HG03060 (cell line): ENCODE results near the gene KCTD3.
A peak's percentile ranks its signal among the peaks of the same experiment; 100 is the strongest.

Experiments
- ATAC-seq: cut with Tn5 transposase; IDR thresholded peaks from one replicate; pipeline ENCODE4 v1.9.1; 2021; ENCODE audit warnings: low read depth, moderate number of reproducible peaks; ENCODE audit not compliant: unreplicated experiment

Gene KCTD3

DNA sequence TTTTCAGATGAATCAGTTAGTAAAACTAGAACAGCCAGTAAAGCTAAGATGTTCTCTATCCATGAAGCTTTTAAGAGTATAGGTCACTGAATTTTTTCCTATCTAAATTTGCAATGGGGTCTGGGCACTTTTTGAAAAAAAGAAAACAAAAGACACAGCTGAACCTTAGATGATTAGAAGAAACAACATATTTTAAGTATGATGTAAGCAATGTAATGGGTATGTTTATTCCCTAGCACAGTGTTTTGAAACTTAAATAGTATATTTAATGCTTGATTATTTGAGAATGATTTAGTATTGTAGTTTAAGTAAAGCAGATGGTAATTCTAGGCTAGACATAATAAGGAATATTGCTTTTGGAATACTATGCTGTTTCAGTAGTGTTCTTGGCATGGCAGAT is 36.2 kb downstream of the KCTD3 start:
- ATAC-seq: no peak

DNA sequence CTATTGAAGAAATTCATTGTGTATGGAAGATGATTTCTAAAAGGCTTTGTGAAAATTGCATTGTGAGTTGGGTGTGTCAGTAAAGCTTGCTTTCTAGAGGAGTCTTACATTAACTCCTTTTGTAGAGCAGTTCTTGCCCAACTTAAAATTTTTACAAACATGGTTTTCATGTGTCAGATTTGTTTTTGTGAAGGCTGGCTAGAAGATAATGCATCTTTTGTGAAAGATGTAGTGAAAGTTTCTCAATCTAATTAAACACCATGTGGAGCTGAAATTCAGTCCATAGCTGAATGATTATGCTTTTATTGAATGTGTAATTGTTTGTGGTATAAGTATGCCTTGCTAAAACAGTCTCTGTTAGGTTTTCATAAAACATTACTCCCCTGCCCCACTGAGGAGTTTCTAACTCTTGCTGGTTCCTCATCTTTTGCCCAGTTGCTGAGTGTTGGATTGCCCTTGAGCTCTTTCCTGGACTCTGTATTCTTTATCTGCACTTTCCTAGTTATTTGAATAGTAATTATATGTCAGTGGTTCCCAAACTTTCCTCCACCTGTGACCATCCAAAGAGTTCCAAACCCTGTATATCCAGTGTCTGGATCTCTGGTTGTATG is 38.0 kb downstream of the KCTD3 start:
- ATAC-seq: no peak

DNA sequence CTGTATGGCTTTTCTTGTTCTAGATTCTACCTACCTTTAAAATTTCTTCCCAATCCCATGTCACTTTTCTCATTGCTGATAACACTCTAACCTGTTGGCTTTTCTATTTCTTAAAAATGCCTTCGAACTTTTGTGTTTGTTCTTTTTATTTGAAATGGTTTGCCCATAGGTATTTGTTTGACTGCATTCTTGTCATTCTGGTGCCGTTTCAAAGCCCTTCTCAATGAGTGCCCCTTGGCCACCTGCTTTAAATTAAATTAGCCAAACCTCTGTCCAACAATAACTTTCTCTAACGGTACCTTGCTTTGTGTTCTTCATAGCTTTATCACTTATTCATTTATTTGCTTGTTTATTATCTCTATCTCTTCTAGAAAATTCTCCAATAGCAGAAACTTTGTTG is 38.9 kb downstream of the KCTD3 start:
- ATAC-seq: no peak

DNA sequence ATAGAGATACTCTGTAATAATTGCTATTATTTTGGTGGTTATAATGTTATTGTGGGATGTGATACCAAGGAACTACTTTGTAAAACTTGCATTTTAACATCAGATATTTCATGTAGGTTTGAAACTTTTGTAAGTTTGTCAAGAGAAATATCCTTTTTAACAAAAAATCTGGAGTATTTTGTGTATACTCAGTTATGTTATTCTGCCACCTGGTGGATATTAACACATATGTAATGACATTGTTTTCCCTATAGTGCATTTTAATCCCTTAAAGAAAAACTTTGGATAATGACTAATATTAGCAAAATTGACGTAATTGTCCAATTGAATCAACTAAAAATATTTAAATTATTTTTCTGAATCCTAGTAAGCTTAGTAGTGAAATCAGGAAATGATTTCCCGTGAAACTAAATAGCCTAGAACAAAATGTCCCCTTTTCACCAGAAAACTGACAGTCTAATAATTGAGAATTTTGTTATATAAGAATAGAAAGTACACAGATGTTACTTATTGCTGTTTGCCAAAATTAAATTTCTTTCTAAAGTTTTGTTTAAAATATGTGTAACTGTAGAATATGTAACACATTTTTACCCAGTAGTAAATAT is 39.6 kb downstream of the KCTD3 start:
- ATAC-seq: no peak

DNA sequence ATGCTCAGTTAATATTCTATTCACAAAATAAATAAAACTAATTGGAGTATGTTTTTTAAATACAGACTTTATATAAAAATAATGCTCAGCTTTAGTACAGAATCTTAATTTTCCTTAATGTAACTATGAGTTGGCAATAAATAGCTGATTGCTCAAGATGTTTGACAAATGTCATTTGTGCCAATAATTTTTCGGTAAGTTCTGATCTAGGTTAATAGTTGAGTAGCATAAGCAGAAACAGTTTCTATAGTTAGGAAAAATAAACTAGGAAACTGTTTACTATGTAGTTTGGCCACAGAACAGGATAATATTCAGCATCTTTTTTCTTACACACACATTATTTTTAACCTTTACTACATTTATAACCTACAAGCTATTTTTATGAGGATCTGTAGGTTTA is 40.3 kb downstream of the KCTD3 start:
- no peak for ATAC-seq

DNA sequence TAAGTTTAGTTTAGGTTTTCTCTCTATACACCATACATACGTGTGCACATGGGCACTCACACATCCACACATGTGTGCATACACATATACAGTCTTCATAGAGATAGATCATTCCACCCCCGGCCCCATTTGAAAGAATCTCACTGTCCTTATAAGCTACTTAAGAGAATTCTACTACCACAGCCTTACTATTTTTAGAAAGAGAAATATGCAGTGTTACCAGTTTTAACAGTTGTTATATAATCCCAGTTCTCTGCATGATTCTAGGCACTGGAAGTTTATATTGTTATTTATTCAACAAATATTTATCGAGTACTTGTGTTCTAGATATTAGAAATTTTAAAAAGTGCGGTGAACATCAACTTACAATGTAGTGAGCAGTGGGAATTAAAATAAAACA is 41.5 kb downstream of the KCTD3 start:
- no peak for ATAC-seq

DNA sequence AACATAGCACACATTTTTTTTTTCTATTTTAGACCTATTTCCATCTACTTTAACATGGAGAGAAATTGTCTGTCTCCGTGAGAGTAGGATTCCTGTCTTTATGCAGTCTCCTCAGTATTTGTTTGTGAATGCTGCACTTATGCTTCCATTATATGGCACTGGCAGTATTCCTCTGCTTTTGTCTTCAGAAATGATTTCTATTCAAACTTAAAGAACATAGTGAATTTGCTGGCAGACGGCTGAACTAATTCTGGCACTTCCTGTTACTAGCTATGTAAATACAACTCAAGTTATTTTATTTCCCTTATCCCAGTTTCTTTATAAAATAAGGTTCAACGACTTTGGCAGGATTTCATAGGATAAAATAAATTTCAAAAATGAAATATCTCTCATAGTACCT is 45.3 kb downstream of the KCTD3 start:
- ATAC-seq: no peak

DNA sequence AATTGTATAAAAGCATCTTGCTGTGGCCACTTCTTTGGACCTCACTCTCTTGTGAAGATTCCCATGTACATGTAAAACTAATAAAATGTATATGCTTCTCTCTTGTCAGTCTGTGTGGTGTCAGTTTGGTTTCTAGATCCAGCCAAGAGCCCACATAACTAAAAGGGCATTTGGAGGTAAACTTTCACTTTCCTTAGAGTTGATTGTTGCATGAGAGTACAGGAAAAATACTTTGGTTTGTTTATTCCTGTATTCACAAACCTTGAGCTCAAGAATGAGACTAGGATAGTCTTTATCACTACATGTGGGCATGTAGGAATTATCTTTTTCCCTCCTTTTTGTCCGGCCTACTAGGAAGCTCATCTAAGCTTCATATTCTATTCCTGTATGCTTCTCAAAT is 50.9 kb downstream of the KCTD3 start:
- peak; percentile 58 for ATAC-seq

DNA sequence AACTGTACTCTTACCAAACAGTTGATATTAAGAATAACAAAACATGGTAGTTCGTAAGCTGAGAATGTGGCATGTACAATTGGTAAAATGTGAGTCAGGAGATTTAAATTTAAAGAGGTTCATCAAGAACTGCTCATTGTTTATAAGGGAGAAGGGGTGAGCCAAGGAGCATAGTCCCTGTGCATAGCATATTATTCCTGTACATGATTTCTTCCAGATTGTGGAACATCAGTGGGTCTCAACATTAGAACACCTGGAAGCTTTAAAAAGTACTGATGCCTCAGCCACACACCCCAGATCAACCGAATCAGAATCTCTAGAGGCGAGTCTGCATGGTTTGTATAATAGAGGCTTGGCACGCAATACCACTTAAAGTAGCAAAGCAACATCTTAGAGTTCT is 56.1 kb downstream of the KCTD3 start:
- ATAC-seq: no peak

DNA sequence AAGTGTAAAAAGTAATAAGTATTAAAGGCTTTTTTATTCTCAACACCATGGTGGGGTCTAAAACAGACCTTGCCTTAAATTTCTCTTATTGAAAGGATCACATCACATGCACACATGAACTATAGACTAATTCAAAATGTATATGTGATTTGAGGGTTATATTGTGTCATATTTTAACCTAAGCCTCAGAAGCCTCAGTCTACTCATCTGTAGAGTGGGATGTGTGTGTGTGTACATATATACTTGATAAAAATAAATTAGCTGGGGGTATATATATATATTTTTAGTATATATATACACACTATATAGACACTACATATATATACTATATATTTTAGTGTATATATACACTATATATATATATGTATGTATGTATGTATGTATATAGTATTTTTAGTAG is 58.8 kb downstream of the KCTD3 start:
- ATAC-seq: no peak

DNA sequence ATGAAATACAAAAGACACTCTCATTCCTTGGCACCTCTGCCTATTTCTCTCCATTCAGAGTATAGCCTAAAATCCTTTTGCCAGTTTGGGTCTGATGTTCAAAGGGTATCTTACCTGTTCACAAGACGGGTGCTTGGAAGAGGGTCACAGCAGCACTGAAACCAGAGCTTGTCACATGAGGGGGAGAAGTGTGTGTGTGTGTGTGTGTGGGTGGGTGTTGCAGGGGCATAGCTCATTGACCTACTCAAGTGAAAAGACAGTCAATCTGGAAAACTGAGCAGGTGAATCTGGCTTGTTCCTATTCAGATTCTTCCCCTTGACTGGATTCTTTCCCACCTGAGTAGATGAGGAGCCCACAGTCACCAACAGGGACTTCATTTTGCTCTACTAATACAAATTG is 63.9 kb downstream of the KCTD3 start:
- no peak for ATAC-seq

DNA sequence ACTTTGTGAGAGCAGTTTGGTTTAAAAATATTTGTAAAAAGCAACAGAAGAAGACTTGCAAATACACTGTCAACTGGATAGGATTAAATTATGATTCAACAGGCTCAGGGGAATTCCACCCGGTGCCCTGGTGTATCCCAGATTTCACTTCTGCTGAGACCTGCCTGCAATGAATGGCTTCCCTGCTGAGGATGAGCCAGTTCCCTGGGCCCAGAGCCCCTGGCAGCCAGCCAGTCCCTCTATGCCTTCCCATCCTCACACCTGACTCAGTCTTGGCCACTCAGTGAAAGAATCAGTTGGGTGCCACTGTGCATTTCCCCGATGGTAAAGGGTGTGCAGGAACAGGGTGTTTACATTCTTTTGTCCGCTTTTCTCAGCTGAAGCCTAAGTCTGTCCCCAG is 64.4 kb downstream of the KCTD3 start:
- no peak for ATAC-seq

DNA sequence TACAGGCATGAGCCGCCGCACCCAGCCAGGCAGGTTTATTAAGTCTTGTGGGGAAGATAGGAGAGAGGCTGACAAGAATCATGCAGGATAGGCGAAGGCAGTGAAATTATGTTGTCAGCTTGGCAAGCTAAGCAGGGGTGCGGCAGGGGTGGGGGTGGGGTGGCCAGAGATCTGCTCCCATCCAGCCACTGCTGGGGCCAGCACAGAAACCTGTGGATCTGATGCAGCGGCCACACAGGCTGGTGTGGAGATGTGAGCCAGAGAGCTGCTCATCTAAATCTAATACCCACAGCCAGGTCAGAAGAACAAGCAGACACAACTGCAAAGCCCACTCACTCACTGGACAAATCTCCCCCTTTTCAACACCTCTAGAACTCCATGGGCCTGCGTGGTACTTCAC is 68.7 kb downstream of the KCTD3 start:
- ATAC-seq: no peak

DNA sequence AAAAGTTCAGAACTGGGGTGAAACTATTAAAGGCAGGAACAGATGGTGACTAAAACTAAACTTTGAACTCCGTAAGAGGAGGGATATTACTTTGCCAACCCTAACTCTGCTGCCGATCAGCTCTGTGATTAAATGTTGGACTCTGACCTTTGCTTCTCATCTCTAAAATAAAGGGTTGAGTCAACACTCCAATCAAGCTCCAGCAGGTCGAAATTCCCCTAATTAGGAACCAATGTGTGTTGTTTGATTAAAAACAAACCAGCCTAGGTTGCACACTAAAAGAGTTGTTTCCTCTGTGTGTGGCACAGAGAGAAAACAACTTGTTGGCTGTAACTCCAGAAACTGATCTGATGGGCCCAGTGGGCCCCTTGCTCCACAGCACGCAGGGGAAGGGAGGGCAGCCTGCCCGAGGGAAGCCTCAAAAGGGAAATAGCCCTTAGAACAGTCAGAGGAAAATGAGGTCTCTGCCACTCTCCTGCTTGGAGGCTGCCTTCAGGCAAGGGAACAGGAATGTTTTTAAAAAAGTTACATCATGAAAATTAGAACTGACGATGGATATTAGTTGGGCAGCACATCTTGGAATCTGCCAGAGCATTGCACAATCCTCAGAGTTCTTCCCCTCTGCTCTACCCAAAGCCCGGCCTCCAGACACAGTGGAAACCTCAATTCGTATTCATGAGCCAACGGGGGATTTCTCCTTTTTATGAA is 69.3 kb downstream of the KCTD3 start:
- ATAC-seq: no peak

DNA sequence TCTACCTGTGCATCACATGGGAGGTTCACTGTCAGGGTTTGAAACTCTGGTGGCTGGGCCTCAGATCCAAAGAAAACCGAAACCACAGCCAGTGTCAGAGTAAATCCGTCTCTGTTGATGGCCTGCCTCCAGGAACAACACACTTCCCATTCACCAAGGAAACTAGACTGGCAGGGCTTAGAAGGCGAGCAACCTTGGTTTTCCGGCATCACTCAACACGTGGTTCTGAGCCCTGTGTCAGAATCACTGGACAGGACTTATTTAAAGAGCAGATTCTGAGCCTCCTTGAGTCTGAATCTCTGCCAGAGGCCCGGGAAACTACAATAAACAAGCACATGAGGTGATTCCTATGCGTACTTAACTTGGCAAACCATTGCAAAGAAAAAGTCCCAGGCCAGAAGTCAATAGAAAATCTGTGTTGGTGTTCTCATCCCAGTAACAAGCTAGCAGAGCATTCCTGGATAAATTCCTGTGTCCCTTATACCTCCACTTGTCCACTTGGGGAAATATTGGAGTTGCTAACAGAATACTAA is 70.0 kb downstream of the KCTD3 start:
- ATAC-seq: no peak

DNA sequence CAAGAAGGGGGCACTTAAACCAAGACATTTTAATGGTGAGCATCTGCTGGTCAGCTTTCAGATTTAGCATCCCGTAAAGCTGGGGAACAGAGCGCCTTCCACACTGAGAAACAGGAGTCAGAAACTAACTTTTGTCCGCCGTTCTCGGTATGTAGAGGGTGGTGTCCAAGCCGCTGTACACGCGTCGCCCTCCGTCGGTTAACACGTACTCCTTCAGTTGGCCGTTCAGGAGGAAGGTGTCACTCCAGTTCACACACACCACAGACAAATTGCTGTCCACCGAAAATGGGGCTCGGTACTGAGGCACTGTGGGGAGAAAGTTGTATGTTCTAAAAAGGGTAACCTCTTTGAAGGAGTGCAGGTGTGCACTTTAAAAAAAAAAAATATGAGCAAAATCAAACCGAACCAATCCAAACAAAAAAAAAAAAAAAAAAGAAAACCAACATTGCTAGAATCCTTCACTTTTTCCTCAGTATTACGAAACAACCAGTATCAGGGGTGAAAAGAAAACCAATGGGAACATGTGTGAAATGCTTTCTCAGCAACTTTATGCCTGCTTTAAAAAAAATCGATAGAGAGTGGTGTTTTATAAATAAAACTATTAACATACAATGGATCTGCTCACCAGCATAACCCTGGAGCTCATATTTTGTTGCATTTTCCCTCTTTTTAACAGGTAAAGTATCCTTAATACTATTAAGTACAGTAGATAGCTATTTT is 73.5 kb downstream of the KCTD3 start:
- ATAC-seq: no peak

DNA sequence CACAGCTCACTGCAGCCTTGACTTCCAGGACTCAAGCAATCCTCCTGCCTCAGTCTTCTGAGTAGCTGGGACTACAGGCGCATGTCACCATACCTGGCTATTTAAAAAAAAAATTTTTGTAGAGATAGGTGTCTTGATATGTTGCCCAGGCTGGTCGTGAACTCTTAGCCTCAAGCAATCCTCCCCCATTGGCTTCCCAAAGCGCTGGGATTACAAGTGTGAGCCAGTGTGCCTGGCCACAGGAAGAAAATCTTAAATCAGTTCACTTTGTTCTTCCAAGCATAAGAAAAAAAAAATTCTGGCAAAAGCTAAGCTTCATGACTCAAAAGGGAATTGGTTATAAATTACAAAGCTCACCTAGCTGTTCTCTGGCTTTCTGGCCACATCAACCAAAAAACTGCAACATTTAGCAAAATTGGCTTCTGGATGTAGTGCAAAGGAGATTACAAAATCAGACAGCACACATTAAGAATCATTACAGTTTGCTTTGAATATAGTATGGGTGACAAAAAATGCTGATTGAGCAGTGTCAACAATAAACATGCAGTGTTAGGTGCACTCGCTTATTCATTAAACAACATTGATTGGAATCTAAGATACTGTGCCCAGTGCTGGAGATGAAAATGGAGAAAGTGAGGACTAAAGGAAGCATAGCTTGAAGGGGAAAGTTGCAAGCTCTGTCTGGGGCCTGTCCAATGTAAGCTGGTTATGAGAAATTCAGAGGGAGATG is 76.7 kb downstream of the KCTD3 start:
- ATAC-seq: no peak

DNA sequence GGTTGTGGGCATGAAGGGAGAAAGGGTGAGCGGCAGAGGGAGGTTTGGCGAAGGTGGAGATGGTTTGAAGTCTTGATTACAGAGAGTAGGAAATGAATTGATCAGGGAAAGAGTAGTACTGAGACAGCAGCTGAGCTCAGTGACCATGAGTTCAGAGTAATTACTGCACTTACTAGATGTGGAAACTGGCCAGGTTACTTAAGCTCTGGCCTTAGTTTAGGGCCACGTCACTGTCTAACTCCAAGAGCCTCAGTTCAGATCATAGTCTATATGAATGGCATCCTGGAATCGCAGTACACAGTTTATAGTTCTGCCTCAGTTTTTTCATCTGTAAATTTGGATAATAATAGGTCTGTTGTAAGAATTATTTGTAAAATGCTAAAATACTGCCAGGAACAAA is 78.1 kb downstream of the KCTD3 start:
- no peak for ATAC-seq

DNA sequence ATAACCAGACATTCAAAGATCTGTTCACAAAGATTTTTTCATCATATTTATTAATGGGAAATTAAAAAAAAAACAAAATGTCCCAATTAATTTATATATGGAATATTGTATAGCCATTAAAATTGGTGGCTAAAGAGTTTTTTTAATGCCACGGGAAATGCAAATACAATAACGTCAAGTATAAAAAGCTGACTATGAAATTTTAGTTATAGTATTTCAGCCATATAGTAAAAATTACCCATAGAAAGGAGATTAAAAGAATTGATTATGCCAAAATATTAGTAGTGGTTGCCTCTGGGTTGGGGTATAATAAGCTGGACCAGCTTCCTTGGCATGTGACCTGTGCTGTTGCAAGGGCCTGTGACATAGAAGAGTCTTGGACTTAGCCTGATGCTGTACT is 78.8 kb downstream of the KCTD3 start:
- ATAC-seq: no peak

DNA sequence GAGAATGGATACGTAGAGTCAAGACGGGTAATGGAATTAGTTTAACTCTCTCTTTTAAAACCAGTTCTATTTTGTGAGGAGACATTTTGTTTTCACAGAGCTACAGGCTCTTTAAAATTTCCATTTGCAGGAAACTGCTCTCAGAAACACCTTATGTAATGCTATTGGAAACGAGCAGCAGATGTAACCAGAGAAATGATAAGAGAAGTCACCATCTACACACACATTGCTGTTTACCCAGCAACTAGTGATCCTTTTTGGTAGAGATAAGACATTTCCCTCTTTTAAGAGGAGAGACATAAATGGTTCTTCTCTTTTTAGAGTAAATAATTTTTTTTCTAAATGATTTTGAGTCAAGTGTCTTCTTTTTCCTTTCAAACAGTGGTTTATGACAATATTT is 80.6 kb downstream of the KCTD3 start:
- ATAC-seq: no peak

DNA sequence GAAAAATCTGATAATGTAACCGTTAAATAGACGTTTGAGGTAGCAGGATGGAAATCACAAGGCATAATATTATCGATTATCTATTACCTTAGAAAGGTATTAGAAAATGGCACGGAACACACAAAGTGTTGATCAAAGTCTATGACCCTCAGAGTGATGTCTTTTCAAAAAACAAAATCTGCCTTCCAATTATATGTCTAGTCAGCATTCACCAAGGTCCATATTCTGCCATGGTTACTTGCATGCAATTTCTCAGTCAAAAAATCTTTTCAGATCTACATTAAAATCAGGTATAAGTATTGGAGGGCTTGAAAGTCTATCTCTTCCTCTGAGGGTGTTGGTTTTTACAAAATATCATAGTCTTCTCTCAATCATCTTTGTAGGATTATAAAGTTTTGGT is 81.9 kb downstream of the KCTD3 start:
- ATAC-seq: no peak
